ENCODE results near the gene USP6NL. TPM values are rescaled to one million over a fixed set of nuclear protein-coding genes. Genes with fewer than 3 reads are reported as not detected.

The USP6NL gene
- total RNA-seq, 2 donors from 2014 or later, result 13.9 to 28.4 TPM

DNA sequence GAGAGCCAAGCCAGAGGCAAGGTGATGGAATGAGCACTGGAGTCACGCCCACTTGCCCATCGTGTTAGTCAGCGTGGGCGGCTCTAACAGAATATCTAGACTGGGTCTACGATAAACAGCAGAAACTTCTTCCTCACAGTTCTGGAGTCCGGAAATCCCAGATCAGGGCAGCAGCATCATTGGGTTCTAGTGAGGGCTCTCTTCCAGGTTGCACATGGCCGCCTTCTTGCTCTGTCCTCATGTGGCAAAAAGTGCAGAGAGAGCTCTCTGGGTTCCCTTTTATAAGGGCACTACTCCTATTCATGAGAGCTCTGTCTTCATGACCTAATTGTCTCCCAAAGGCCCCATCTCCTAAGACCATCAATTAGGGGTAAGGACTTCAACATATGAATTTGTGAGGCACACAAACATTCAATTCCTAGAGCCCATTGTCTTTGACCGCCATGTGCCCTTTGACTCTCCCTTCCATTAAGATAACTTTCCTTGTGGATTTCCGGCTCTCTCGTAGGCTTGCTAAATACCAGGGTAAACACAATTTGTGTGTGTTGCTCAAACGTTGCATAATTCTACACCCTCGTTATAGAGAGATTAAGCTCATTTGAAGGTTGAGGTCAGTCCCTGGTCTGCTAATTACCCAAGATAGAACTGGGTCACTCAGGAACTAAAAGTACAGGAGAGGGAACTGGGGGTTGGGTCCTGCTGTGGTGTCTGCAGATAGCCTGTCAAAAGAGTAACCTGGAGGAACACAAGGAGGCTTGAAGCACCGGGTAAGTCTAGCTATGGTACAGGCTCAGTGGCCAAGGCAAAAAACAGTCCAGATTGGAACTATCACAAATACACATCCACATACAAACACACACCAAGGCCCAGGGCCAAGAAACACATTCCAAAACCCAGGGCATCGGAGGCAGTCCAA lies 28.7 kb upstream of the USP6NL start:
- Histone ChIP-seq H3K36me3 (no peaks in the 10 kb centered on the region), H3K9me3 (no peaks in the 10 kb centered on the region), H3K27me3 (replicated peaks; ENCODE audit: insufficient read depth) (no peaks in the 10 kb centered on the region), H3K27ac (no peak overlapping the region), H3K4me1 (replicated peaks) (no peaks in the 10 kb centered on the region), H3K4me3 (no peak overlapping the region)
- no peak for DNase-seq (ENCODE audit: low spot score)
- WGBS, result 84% methylated on average over 14 of the region's 14 CpGs
- TF ChIP-seq POLR2AphosphoS5 (IDR thresholded peaks at IDR 0.05), result no peak
- TF ChIP-seq, protein P1, sequence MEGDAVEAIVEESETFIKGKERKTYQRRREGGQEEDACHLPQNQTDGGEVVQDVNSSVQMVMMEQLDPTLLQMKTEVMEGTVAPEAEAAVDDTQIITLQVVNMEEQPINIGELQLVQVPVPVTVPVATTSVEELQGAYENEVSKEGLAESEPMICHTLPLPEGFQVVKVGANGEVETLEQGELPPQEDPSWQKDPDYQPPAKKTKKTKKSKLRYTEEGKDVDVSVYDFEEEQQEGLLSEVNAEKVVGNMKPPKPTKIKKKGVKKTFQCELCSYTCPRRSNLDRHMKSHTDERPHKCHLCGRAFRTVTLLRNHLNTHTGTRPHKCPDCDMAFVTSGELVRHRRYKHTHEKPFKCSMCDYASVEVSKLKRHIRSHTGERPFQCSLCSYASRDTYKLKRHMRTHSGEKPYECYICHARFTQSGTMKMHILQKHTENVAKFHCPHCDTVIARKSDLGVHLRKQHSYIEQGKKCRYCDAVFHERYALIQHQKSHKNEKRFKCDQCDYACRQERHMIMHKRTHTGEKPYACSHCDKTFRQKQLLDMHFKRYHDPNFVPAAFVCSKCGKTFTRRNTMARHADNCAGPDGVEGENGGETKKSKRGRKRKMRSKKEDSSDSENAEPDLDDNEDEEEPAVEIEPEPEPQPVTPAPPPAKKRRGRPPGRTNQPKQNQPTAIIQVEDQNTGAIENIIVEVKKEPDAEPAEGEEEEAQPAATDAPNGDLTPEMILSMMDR (IDR thresholded peaks at IDR 0.05), result no peak
- TF ChIP-seq POLR2A (IDR thresholded peaks at IDR 0.05), result no peak
- intact Hi-C loops (cut with DNase I), result no loop called here

DNA sequence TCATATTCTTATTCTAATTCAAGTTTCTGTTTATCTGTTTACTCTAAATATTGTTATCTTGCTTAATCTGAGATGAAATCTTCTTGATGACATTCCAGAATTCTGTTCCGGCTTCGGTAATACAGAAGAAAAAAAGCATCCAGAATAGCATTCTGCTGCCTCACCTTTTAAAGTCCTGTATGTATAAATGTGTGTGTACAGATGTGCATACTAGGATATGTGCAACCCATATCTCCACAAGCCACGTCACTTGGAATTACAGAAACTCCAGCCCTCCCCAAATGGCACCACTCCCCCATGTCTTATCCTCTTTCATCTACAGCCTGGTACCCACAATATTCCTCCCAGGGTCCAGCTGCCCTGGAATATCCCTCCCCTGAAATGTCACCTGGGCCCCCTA lies 27.9 kb upstream of the USP6NL start:
- WGBS, result 67% methylated on average over 3 of the region's 3 CpGs
- H3K27me3 ChIP-seq (replicated peaks; ENCODE audit: insufficient read depth), result no peaks in the 10 kb centered on the region
- intact Hi-C loops (cut with DNase I), result no loop called here

DNA sequence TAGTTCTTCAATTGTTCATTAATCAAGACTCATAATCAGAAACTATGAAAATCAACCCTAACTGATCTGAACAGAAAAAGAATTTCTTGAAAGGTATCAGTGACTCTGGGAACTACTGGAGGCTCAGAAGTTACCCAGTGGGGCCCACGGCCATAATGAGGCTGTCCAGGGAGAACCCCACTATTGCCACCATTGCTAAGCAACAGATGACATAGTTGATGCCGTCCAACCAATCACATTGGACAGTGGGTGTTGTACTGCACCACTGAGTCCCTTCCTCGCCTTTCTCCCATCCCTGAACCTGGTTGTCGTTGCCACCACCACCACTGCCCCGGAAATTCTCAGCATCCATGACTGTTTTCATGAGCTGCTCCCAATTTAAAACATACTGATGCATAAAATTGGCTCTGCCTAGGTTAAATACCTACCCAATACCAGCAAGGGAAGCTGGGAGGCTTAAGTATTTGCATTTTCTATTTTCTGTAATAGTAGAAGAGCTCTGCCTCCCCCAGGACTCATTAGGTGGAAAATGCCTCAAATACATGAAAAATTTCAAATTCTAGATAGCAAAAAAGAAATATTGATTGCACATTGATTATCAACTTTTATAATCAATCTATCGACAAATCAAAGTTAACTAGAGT lies 26.7 kb upstream of the USP6NL start:
- intact Hi-C loops (cut with DNase I), result no loop called here
- TF ChIP-seq POLR2AphosphoS5 (IDR thresholded peaks at IDR 0.05) (no peak), POLR2A (IDR thresholded peaks at IDR 0.05) (no peak)
- TF ChIP-seq, protein P1 (IDR thresholded peaks at IDR 0.05), result no peak
- Histone ChIP-seq H3K36me3 (no peaks in the 10 kb centered on the region), H3K4me1 (replicated peaks) (no peaks in the 10 kb centered on the region), H3K27ac (no peak overlapping the region), H3K4me3 (no peak overlapping the region), H3K9me3 (no peaks in the 10 kb centered on the region), H3K27me3 (replicated peaks; ENCODE audit: insufficient read depth) (no peaks in the 10 kb centered on the region)
- no peak for DNase-seq (ENCODE audit: low spot score)
- WGBS, result 95% methylated on average over 6 of the region's 6 CpGs

More for the DNA sequence above, 27.9 kb upstream of the USP6NL start:
- no peaks in the 10 kb centered on the region for H3K36me3 ChIP-seq
- DNase-seq (ENCODE audit: low spot score), result no peak
- TF ChIP-seq POLR2AphosphoS5 (IDR thresholded peaks at IDR 0.05), result no peak
- TF ChIP-seq, protein P1 (IDR thresholded peaks at IDR 0.05), result no peak
- TF ChIP-seq POLR2A (IDR thresholded peaks at IDR 0.05), result no peak
- H3K4me3 ChIP-seq, result no peak overlapping the region
- no peak overlapping the region for H3K27ac ChIP-seq
- no peaks in the 10 kb centered on the region for H3K4me1 ChIP-seq (replicated peaks)
- H3K9me3 ChIP-seq, result no peaks in the 10 kb centered on the region

DNA sequence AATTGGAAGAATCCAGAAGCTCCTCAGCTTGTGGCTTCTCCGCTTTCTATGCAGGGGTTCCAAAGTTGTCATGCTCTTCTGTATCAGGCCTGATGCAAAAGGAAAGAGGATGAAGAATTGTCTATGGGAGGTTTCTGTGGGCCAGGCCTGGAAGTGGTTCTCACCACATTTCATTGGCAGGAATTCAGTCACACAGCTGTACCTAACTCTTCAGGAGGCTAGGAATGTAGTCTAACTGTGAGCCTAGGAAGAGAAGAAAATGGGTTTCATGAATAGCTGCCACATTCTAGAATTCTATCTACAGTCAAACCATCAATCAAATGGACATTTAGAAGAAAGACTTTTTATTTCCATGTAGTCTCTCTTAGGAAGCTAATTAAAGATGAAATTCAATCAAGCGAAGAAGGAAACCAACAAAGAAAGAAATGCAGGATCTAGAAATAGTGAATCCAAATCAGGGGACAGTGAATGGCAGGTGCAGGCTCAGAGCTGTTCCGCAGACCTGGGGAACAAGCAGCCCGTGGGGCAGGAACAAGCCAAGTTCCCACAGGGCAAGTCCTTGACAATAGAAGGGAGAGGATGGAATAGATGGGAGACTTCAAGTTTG lies 25.4 kb upstream of the USP6NL start:
- Histone ChIP-seq H3K27me3 (replicated peaks; ENCODE audit: insufficient read depth) (no peaks in the 10 kb centered on the region), H3K27ac (no peak overlapping the region), H3K9me3 (no peaks in the 10 kb centered on the region), H3K36me3 (no peaks in the 10 kb centered on the region), H3K4me1 (replicated peaks) (no peaks in the 10 kb centered on the region), H3K4me3 (no peak overlapping the region)
- TF ChIP-seq POLR2AphosphoS5 (IDR thresholded peaks at IDR 0.05) (no peak), POLR2A (IDR thresholded peaks at IDR 0.05) (no peak)
- WGBS, result 84% methylated on average over 4 of the region's 4 CpGs
- DNase-seq (ENCODE audit: low spot score), result no peak
- intact Hi-C loops (cut with DNase I), result no loop called here

DNA sequence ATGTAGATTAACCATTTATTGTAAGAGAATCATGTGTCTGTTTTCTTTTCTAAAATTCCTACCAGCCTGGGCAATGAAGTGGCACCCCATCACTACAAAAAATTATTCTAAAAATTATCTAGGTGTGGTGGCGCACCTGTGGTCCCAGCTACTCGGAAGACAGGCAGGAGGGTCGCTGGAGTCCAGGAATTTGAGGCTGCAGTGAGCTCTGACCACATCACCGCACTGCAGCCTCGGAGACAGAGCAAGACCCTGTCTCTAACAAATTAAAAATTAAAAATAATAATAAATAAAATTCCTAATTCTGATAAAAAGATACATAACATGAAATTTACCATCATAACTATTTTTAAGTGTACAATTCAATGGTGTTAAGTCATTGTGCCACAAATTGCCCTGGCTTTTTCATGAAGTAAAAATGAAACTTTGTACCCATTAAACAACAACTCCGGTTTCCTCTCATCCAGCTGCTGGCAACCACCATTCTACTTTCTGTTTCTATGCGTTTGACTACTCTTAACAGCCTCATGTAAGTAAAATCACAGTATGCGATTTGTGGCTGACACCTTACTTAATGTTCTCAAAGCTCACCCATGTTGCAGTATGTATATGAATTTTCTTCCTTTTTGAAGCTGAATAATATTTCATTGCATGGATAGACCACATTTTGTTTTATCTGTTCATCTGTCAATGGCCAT lies 20.6 kb upstream of the USP6NL start:
- Histone ChIP-seq H3K4me3 (no peak overlapping the region), H3K27me3 (replicated peaks; ENCODE audit: insufficient read depth) (no peaks in the 10 kb centered on the region), H3K4me1 (replicated peaks) (no peaks in the 10 kb centered on the region), H3K27ac (no peak overlapping the region), H3K9me3 (no peaks in the 10 kb centered on the region), H3K36me3 (no peaks in the 10 kb centered on the region)
- intact Hi-C loops (cut with DNase I), result no loop called here
- TF ChIP-seq POLR2A (IDR thresholded peaks at IDR 0.05) (no peak), POLR2AphosphoS5 (IDR thresholded peaks at IDR 0.05) (no peak)
- TF ChIP-seq, protein P1 (IDR thresholded peaks at IDR 0.05), result no peak
- WGBS, result 86% methylated on average over 8 of the region's 8 CpGs
- no peak for DNase-seq (ENCODE audit: low spot score)
